K562 (cell line): ENCODE data around the gene CCDC174. TPM values are rescaled to one million over a fixed set of nuclear protein-coding genes. Genes with fewer than 3 reads are reported as not detected.

Source experiments
- FOXP1 ChIP-seq: sonication (generic); formaldehyde crosslinking; IDR thresholded peaks from 2 replicates; pipeline ENCODE4 v1.8.0; 2022; ENCODE audit warnings: mild to moderate bottlenecking, missing genetic modification reagents
- GATAD2A ChIP-seq: fragments of 450-650 bp; IDR thresholded peaks from 2 replicates; pipeline ENCODE4 v1.6.1; 2017
- NFIX ChIP-seq: fragments of 250-450 bp; sonication (Bioruptor Pico); IDR thresholded peaks from 2 replicates; pipeline ENCODE4 v1.4.0; 2020; ENCODE audit warnings: low read depth, mild to moderate bottlenecking, moderate library complexity
- SETDB1 ChIP-seq: IDR thresholded peaks from one replicate; pipeline ENCODE4 v1.6.1; 2012; ENCODE audit warnings: low read length, control low read depth, inconsistent platforms
- SIN3A ChIP-seq, 2 experiments: fragments of 150-350 bp in 1 of 2; IDR thresholded peaks; 2 replicates each; pipeline ENCODE4 v1.6.1; 2011 to 2016; ENCODE audit warnings: borderline replicate concordance in 2 of 2, low read depth in 2 of 2, low read length in 2 of 2, mild to moderate bottlenecking in 2 of 2, moderate library complexity in 2 of 2; ENCODE audit not compliant: control insufficient read depth in 1 of 2
- TBL1XR1 ChIP-seq, 2 experiments: IDR thresholded peaks; 2 replicates each; pipeline ENCODE4 v1.6.1; 2012; ENCODE audit warnings: improper control_type of control experiment in 2 of 2, low read length in 2 of 2, mild to moderate bottlenecking in 1 of 2
- ZC3H8 ChIP-seq: fragments of 450-650 bp; IDR thresholded peaks from 2 replicates; pipeline ENCODE4 v1.6.1; 2017
- ZNF408 ChIP-seq: fragments of 250-450 bp; sonication (Bioruptor Pico); IDR thresholded peaks from 2 replicates; pipeline ENCODE4 v1.4.0; 2020; ENCODE audit warnings: low read depth, mild to moderate bottlenecking, moderate library complexity
- ZNF583 ChIP-seq: fragments of 250-450 bp; sonication (Bioruptor Pico); IDR thresholded peaks from 2 replicates; pipeline ENCODE4 v1.4.0; 2020
- ZNF707 ChIP-seq: fragments of 250-450 bp; sonication (Bioruptor Pico); conservative IDR thresholded peaks from 2 replicates; pipeline ENCODE4 v1.8.0; 2022; ENCODE audit warnings: inconsistent platforms, mild to moderate bottlenecking, moderate library complexity
- polyA plus RNA-seq, 8 experiments: library from polyadenylated mRNA; depleted of rRNA in 4 of 8; stranded (reverse) in 5 of 8; unstranded in 3 of 8; fragments of >200 nt; fragmentation: Nextera tagmentation in 2 of 8; fragmentation: Illumina TruSeq in 1 of 8; extraction: Ambion mirVana in 2 of 8; extraction: Trizol in 1 of 8; gene quantifications; 2 replicates each; pipeline versions ENCODE4 v1.2.1 to v1.2.3, GENCODE V29; 2011 to 2014; ENCODE audit warnings: inconsistent platforms in 1 of 8, missing spikeins in 1 of 8
- total RNA-seq, 7 experiments: library from RNA; depleted of rRNA in 6 of 7; stranded (reverse); fragments of >200 nt in 6 of 7; fragmentation: Illumina TruSeq in 2 of 7; extraction: Trizol in 2 of 7; gene quantifications; 2 replicates each; pipeline versions ENCODE4 v1.2.1 to v1.2.3, GENCODE V29; 2011 to 2021; ENCODE audit warnings: low replicate concordance in 1 of 7
- TF ChIP-seq, protein P1 (sequence below), 2 experiments: fragments of 450-650 bp; IDR thresholded peaks; 2 replicates each; pipeline ENCODE4 v1.6.1; 2016; ENCODE audit warnings: mild to moderate bottlenecking in 2 of 2, borderline replicate concordance in 1 of 2, low read depth in 1 of 2, moderate library complexity in 1 of 2
- TF ChIP-seq, protein P2 (sequence below): fragments of 450-650 bp; IDR thresholded peaks from one replicate; pipeline ENCODE4 v1.6.1; 2018; ENCODE audit warnings: mild to moderate bottlenecking, moderate library complexity; ENCODE audit not compliant: partially characterized antibody
- TF ChIP-seq, protein P3 (sequence below): fragments of 450-650 bp; IDR thresholded peaks from 2 replicates; pipeline ENCODE4 v1.6.1; 2018; ENCODE audit warnings: mild to moderate bottlenecking, low read depth; ENCODE audit not compliant: partially characterized antibody

Gene CCDC174
- total and polyA plus RNA-seq, 9 of the 15 experiments (the other 6 are each of a cell fraction or from before 2014, with no cell fraction given): 7.4 to 41.0 (median 28.5) TPM

DNA sequence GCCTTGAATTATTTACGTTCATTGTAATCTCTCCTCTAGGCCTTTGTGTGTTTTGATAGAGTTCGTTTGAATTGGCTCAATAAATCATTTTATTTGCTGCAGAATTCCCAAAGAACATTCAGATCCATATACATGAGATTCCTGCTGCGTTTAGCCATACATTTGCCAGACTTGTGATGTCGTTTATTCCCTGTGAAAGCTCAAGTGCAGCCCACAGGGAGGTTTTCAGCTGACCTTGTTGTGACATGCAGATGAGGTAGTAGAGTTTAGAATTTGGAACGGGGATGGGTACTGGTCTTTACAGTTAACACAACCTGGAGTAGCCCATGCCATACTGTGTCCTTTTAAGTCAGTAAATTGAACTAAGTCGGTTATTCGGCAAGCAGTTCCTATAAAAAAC, 23.3 kb downstream of the CCDC174 start, which contains the start of gene C3orf20 (continued):
- TF ChIP-seq, protein P1, sequence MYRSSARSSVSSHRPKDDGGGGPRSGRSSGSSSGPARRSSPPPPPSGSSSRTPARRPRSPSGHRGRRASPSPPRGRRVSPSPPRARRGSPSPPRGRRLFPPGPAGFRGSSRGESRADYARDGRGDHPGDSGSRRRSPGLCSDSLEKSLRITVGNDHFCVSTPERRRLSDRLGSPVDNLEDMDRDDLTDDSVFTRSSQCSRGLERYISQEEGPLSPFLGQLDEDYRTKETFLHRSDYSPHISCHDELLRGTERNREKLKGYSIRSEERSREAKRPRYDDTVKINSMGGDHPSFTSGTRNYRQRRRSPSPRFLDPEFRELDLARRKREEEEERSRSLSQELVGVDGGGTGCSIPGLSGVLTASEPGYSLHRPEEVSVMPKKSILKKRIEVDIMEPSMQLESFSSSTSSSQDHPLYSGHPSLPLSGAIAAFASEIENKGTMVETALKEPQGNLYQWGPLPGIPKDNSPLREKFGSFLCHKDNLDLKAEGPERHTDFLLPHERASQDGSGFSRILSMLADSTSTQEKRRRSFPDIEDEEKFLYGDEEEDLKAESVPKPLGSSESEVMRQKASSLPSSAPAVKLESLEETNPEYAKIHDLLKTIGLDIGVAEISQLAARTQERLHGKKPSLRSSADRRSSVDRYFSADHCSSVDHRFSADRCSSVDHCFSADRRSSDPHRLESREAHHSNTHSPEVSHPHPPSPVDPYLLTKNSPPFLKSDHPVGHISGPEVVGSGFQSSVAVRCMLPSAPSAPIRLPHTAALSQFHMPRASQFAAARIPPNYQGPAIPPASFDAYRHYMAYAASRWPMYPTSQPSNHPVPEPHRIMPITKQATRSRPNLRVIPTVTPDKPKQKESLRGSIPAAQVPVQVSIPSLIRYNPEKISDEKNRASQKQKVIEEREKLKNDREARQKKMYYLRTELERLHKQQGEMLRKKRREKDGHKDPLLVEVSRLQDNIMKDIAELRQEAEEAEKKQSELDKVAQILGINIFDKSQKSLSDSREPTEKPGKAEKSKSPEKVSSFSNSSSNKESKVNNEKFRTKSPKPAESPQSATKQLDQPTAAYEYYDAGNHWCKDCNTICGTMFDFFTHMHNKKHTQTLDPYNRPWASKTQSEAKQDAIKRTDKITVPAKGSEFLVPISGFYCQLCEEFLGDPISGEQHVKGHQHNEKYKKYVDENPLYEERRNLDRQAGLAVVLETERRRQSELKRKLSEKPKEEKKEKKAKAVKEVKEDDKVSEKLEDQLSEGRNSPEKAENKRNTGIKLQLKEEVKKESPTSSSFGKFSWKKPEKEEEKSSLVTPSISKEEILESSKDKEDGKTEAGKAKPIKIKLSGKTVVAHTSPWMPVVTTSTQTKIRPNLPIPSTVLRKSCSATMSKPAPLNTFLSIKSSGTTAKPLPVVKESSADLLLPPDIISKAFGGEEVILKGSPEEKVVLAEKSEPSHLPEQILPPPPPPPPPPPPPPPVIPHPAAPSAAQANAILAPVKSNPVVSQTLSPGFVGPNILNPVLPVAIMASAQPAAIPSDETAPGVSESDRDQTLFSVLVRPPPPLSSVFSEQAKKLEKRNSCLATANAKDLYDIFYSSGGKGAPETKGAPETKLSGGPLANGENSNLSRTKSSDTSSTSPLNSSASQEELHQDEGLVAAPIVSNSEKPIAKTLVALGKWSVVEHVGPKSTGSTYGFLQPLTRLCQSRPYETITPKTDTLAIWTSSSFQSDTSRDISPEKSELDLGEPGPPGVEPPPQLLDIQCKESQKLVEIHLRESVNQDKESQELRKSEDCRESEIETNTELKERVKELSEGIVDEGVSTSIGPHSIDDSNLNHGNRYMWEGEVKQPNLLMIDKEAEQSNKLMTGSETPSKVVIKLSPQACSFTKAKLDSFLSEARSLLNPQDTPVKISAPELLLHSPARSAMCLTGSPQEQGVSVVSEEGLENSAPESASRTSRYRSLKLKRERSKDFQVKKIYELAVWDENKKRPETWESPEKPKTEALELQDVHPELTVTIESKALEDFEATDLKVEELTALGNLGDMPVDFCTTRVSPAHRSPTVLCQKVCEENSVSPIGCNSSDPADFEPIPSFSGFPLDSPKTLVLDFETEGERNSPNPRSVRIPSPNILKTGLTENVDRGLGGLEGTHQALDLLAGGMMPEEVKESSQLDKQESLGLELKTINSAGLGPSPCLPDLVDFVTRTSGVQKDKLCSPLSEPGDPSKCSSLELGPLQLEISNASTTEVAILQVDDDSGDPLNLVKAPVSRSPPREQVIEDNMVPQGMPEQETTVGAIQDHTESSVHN (IDR thresholded peaks at IDR 0.05; ENCODE audit: borderline replicate concordance in 1 of 2, low read depth in 1 of 2): no peak
- TF ChIP-seq FOXP1 (CRISPR knock-in tag) (no peak), NFIX (CRISPR knock-in tag) (no peak), ZNF408 (CRISPR knock-in tag) (no peak), SIN3A (IDR thresholded peaks at IDR 0.05; ENCODE audit: borderline replicate concordance in 2 of 2, control insufficient read depth in 1 of 2, low read depth in 2 of 2, low read length in 2 of 2) (no peak), ZNF707 (no peak), TBL1XR1 (IDR thresholded peaks at IDR 0.05; ENCODE audit: low read length in 2 of 2) (no peak), ZC3H8 (no peak), GATAD2A (no peak), ZNF583 (CRISPR knock-in tag) (no peak), SETDB1 (no peak)
- TF ChIP-seq, protein P2, sequence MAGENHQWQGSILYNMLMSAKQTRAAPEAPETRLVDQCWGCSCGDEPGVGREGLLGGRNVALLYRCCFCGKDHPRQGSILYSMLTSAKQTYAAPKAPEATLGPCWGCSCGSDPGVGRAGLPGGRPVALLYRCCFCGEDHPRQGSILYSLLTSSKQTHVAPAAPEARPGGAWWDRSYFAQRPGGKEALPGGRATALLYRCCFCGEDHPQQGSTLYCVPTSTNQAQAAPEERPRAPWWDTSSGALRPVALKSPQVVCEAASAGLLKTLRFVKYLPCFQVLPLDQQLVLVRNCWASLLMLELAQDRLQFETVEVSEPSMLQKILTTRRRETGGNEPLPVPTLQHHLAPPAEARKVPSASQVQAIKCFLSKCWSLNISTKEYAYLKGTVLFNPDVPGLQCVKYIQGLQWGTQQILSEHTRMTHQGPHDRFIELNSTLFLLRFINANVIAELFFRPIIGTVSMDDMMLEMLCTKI: no peak
- TF ChIP-seq, protein P3, sequence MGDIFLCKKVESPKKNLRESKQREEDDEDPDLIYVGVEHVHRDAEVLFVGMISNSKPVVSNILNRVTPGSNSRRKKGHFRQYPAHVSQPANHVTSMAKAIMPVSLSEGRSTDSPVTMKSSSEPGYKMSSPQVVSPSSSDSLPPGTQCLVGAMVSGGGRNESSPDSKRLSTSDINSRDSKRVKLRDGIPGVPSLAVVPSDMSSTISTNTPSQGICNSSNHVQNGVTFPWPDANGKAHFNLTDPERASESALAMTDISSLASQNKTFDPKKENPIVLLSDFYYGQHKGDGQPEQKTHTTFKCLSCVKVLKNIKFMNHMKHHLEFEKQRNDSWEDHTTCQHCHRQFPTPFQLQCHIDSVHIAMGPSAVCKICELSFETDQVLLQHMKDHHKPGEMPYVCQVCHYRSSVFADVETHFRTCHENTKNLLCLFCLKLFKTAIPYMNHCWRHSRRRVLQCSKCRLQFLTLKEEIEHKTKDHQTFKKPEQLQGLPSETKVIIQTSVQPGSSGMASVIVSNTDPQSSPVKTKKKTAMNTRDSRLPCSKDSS: no peak
